Measurements from ENCODE around the gene CASQ2.

- TF ChIP-seq, protein P1, sequence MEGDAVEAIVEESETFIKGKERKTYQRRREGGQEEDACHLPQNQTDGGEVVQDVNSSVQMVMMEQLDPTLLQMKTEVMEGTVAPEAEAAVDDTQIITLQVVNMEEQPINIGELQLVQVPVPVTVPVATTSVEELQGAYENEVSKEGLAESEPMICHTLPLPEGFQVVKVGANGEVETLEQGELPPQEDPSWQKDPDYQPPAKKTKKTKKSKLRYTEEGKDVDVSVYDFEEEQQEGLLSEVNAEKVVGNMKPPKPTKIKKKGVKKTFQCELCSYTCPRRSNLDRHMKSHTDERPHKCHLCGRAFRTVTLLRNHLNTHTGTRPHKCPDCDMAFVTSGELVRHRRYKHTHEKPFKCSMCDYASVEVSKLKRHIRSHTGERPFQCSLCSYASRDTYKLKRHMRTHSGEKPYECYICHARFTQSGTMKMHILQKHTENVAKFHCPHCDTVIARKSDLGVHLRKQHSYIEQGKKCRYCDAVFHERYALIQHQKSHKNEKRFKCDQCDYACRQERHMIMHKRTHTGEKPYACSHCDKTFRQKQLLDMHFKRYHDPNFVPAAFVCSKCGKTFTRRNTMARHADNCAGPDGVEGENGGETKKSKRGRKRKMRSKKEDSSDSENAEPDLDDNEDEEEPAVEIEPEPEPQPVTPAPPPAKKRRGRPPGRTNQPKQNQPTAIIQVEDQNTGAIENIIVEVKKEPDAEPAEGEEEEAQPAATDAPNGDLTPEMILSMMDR (IDR thresholded peaks at IDR 0.05) = no peak
- no peak for TF ChIP-seq POLR2A (IDR thresholded peaks at IDR 0.05)
Measured at GRCh38 chr1:115678141-115678540, 90.4 kb downstream of the CASQ2 start.

Measured in testis (tissue), 2 donors.